SJCRH30 (cell line): ENCODE data around the gene LRRK1. TPM values are rescaled to one million over a fixed set of nuclear protein-coding genes. Genes with fewer than 3 reads are reported as not detected.

Experiments
- DNase-seq, 2 experiments: peaks; one replicate each; pipeline ENCODE4 v3.0.0-alpha.2; 2015 to 2020
- H3K27ac ChIP-seq: fragments of 250-450 bp; sonication (Bioruptor Pico); 2 replicates; pipeline ENCODE4 v1.5.1; 2020; ENCODE audit warnings: mild to moderate bottlenecking, moderate library complexity
- H3K27me3 ChIP-seq: fragments of 250-450 bp; sonication (Bioruptor Pico); 2 replicates; pipeline ENCODE4 v1.5.1; 2020; ENCODE audit warnings: mild to moderate bottlenecking, moderate library complexity
- H3K36me3 ChIP-seq: fragments of 250-450 bp; sonication (Bioruptor Pico); 2 replicates; pipeline ENCODE4 v1.5.1; 2020; ENCODE audit warnings: mild to moderate bottlenecking, moderate library complexity
- H3K4me1 ChIP-seq: fragments of 250-450 bp; sonication (Bioruptor Pico); 2 replicates; pipeline ENCODE4 v1.5.1; 2020; ENCODE audit warnings: mild to moderate bottlenecking, moderate library complexity
- H3K4me3 ChIP-seq: fragments of 250-450 bp; sonication (Bioruptor Pico); 2 replicates; pipeline ENCODE4 v1.5.1; 2020; ENCODE audit warnings: mild to moderate bottlenecking, moderate library complexity
- H3K9me3 ChIP-seq: fragments of 250-450 bp; sonication (Bioruptor Pico); replicated peaks from 2 replicates; pipeline ENCODE4 v1.5.1; 2020; ENCODE audit warnings: mild to moderate bottlenecking, moderate library complexity
- total RNA-seq: library from RNA; depleted of rRNA; stranded (reverse); fragments of >200 nt; shearing (Covaris generic); gene quantifications from 2 replicates; pipeline ENCODE4 v1.2.3, GENCODE V29; 2014

Gene LRRK1
- total RNA-seq, 1 experiment from 2014 or later = 5.8 TPM

GRCh38 chr15:101103598-101103997, 184.4 kb downstream of the LRRK1 start:
- no peaks in the 10 kb centered on the region for H3K36me3 ChIP-seq
- H3K4me3 ChIP-seq = no peak overlapping the region
- peaks cover 29% of the 10 kb centered on the region for H3K4me1 ChIP-seq
- H3K9me3 ChIP-seq = no peaks in the 10 kb centered on the region
- no peak overlapping the region for H3K27ac ChIP-seq
- no peaks in the 10 kb centered on the region for H3K27me3 ChIP-seq
- peak in 1 of 2 experiments; percentile 42 for DNase-seq

- Histone ChIP-seq H3K9me3 (no peaks in the 10 kb centered on the region), H3K27me3 (no peaks in the 10 kb centered on the region), H3K4me3 (no peak overlapping the region), H3K4me1 (peaks cover 29% of the 10 kb centered on the region), H3K27ac (peak overlapping the region; percentile 95), H3K36me3 (no peaks in the 10 kb centered on the region)
- DNase-seq = no peak
Observed at GRCh38 chr15:101104141-101104540, 185.0 kb downstream of the LRRK1 start.

- H3K27ac ChIP-seq = peak overlapping the region; percentile 95
- peak; percentile 79 to 94 for DNase-seq
- peak overlapping the region; percentile 24 for H3K4me3 ChIP-seq
- peaks cover 31% of the 10 kb centered on the region for H3K4me1 ChIP-seq
- no peaks in the 10 kb centered on the region for H3K9me3 ChIP-seq
- H3K36me3 ChIP-seq = no peaks in the 10 kb centered on the region
- H3K27me3 ChIP-seq = no peaks in the 10 kb centered on the region
Observed at GRCh38 chr15:101105059-101105891, 186.1 kb downstream of the LRRK1 start.

GRCh38 chr15:101107101-101107500, 187.9 kb downstream of the LRRK1 start:
- Histone ChIP-seq H3K4me3 (no peak overlapping the region), H3K4me1 (peaks cover 49% of the 10 kb centered on the region), H3K36me3 (no peaks in the 10 kb centered on the region), H3K27me3 (no peaks in the 10 kb centered on the region), H3K27ac (no peak overlapping the region; the same call in 1 of the 2 replicates), H3K9me3 (no peaks in the 10 kb centered on the region)
- DNase-seq = no peak

DNA sequence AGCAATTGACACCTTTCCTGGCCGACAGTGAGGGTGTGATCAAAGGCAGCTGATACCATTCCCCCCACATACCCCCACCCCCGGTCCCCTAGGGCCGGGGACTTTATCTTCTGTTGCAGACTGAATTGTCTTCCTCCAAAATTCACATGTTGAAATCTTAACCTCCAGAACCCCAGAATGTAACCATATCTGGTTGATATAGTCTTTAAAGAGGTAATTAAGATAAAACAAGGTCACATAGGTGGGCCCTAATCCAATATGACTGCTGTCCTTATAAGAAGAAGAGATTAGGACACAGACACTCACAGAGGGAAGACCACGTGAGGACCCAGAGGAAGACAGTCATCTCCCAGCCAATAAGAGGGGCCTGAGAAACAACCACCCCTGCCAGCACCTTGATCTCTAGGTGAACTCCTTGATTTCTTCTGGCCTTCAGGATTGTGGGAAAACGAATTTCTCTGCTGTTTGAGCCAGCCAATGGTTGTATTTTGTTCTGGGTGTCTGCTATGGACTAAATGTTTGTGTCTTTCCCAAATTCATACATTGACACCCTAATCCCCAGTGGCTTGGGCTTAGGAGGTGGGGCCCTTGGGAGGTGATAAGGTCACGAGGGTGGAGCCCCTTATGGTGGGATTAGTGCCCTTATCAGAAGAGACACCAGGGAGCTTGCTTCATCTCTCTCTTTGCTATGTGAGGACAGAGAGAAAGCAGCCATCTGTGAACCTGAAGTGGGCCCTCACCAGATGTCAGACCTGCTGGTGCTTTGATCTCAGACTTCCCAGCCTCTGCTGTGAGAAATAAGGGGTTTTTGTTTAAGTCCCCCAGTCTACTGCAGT, 188.7 kb downstream of the LRRK1 start:
- Histone ChIP-seq H3K4me3 (no peak overlapping the region), H3K4me1 (peaks cover 56% of the 10 kb centered on the region), H3K27ac (no peak overlapping the region), H3K27me3 (no peaks in the 10 kb centered on the region), H3K9me3 (no peaks in the 10 kb centered on the region), H3K36me3 (no peaks in the 10 kb centered on the region)
- no peak for DNase-seq

DNA sequence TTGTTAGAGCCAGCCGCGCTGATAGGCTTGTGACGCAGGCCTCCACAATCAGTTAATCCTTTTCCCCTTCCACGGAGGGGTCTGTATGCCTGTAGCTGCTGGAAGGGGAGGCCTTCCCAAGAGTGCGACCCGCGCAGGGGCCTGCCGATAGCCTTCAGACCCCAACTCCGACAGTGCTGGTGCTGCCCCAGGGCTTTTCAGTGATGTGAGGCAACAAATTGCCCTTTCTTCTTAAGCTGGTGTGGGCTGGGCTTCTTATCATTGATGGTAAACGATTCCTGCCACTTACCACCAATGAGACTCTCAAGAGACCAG, 189.3 kb downstream of the LRRK1 start:
- H3K27me3 ChIP-seq = no peaks in the 10 kb centered on the region
- H3K4me1 ChIP-seq = peaks cover 59% of the 10 kb centered on the region
- no peak overlapping the region for H3K27ac ChIP-seq
- H3K9me3 ChIP-seq = no peaks in the 10 kb centered on the region
- H3K4me3 ChIP-seq = no peak overlapping the region
- no peaks in the 10 kb centered on the region for H3K36me3 ChIP-seq
- no peak for DNase-seq

DNA sequence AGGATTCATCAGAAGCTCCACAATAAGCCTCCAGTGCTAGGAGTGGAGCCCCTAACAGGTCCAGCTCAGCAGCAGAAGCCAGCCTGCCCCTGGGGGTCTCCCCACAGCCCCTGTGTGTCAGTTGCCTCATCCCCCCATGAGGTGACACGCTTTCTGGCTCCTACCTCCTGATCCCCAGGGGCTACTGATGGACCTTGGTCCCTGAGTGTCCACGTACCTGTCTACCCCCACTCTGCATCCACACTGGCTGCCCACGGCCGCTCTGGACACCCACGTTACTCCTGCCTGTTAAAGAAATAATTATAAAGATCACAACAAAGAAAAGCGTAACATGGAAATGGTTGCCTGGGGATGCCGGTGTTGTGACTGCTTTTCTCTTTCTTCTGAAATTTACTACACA, 189.6 kb downstream of the LRRK1 start:
- Histone ChIP-seq H3K36me3 (no peaks in the 10 kb centered on the region), H3K27me3 (no peaks in the 10 kb centered on the region), H3K4me3 (no peak overlapping the region), H3K4me1 (peaks cover 55% of the 10 kb centered on the region), H3K27ac (no peak overlapping the region), H3K9me3 (no peaks in the 10 kb centered on the region)
- no peak for DNase-seq

DNA sequence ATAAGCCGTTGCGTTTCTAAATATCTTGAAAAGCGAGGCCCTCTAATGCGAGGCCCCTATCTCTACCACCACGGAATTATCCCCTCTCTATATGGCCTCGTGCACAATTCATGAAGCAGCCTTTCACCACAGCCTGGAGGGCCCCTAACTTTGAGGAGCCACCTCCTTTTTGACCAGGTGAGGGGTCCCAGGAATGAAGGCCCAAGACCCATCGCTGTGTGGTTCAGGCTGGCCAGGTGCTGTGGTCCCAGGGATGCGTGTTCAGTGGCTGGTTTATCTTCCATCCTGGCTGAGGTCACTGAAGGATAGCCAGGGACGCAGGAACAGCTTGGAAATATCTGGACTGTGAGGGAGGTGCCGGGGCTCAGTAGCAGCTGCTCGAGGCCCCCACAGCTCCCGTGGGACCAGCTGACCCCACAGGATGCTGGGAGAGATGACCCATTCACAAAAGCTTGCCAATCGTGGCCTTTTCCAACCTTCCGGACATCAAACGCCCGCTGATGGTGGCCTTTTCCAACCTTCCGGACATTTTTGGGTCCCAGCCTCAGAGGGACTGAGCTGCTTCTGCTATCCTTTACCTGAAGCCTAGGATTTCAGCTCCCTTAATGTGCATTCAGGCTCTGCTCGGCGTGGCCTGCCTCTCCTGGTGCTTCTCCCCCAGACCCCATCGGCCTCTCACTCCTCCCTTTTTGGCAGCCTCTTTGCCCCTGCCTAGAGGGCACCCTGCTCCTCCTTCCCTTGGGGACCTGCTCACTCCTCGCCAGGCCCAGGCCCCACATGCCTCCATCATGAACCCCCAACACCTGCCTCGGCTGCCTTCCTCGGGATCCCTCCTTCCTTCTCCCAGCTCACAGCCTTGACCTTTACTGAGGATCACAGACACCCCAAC, 191.8 kb downstream of the LRRK1 start:
- peaks cover 45% of the 10 kb centered on the region for H3K4me1 ChIP-seq
- DNase-seq = peak; percentile 88
- no peaks in the 10 kb centered on the region for H3K27me3 ChIP-seq
- no peaks in the 10 kb centered on the region for H3K36me3 ChIP-seq
- no peaks in the 10 kb centered on the region for H3K9me3 ChIP-seq
- H3K27ac ChIP-seq = peak overlapping the region; percentile 65
- no peak overlapping the region for H3K4me3 ChIP-seq

DNA sequence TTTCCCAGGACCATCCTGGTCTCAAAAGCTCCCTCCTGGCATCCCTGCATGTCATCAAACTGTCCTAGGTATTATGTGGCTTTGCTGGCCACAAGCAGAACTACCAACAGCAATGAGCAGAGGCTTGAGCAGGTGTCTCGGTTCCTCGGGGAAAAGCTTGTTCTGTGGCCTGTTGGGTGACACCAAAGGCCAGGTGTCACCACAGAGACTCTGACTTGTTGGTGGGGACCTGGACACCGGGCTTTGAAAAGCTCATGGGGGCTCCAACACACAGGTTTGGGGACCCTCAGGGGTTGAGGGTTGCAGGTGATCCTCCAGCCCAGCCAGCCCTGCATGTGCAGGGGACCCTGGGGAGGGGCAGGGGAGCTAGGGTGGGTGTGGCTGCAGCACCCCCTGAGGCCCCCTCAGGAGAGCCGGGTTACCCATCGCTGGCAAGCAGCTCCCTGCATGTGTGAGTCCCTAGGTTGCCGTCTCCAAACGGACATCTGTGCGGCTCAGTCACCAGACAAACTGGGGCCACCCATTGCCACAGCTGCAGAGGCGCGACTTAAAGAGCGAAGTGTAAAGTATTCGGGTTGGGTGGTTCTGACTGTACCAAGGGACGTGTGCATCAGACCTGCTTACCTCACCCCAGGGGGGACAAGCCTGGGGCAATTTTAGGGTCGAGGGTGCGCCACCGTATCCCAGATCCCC, 192.6 kb downstream of the LRRK1 start:
- peaks cover 48% of the 10 kb centered on the region for H3K4me1 ChIP-seq
- H3K9me3 ChIP-seq = no peaks in the 10 kb centered on the region
- H3K36me3 ChIP-seq = no peaks in the 10 kb centered on the region
- H3K27ac ChIP-seq = peak overlapping the region; percentile 65
- DNase-seq = peak; percentile 71 to 80
- H3K4me3 ChIP-seq = no peak overlapping the region
- H3K27me3 ChIP-seq = no peaks in the 10 kb centered on the region

- Histone ChIP-seq H3K4me3 (no peak overlapping the region), H3K4me1 (peaks cover 49% of the 10 kb centered on the region), H3K36me3 (no peaks in the 10 kb centered on the region), H3K27ac (peak overlapping the region; percentile 65), H3K9me3 (no peaks in the 10 kb centered on the region), H3K27me3 (no peaks in the 10 kb centered on the region)
- peak; percentile 54 to 68 for DNase-seq
Observed at GRCh38 chr15:101112336-101113113, 193.4 kb downstream of the LRRK1 start.

DNA sequence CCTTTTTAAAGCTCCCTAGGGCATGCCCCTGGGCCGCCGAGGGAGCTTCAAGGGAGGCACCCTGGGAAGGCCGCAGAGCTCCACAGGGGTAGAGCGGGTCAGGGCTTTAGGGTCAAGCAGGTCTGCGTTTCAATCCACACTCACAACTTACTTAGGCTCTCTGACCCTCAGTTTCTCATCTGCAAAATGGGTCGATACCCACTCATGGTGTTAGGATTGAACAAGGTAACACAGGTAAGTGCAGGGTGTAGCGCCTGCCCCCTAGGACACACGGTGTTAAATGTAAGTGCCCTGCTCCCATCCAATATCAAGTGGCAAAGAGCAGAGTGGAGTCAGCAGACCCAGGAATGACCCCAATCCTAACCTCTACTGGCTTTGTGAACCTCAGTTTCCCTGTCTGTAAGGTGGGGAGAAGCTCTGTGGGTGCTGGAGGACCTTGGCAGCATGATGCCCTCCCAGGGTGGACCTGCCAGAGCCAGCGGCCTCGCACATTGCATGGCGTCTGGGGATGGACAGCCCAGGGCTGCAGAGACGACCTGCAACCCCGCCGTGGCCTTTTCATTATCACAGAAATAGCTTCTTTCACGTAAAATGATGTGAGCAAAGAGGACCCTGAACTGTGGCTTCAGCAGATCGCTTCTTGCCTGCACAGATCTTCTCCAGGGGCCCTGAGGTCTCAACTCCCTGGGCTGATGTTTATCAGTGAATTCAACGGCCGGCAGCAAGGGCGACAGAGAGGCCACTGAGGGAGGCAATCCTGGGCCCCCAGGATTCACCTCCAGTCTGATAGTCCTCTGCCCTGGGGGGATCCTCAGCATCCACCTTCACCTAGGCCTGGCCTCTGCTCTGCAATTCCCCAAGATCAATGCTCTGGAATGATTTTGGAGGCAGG, 194.2 kb downstream of the LRRK1 start:
- Histone ChIP-seq H3K4me1 (peaks cover 49% of the 10 kb centered on the region), H3K36me3 (no peaks in the 10 kb centered on the region), H3K4me3 (no peak overlapping the region), H3K27me3 (no peaks in the 10 kb centered on the region), H3K9me3 (no peaks in the 10 kb centered on the region), H3K27ac (peak overlapping the region; percentile 65; the same call in 1 of the 2 replicates)
- DNase-seq = no peak

GRCh38 chr15:101114166-101114565, 195.0 kb downstream of the LRRK1 start:
- no peaks in the 10 kb centered on the region for H3K9me3 ChIP-seq
- H3K4me3 ChIP-seq = no peak overlapping the region
- peaks cover 49% of the 10 kb centered on the region for H3K4me1 ChIP-seq
- H3K36me3 ChIP-seq = no peaks in the 10 kb centered on the region
- no peaks in the 10 kb centered on the region for H3K27me3 ChIP-seq
- H3K27ac ChIP-seq = no peak overlapping the region
- DNase-seq = no peak

DNA sequence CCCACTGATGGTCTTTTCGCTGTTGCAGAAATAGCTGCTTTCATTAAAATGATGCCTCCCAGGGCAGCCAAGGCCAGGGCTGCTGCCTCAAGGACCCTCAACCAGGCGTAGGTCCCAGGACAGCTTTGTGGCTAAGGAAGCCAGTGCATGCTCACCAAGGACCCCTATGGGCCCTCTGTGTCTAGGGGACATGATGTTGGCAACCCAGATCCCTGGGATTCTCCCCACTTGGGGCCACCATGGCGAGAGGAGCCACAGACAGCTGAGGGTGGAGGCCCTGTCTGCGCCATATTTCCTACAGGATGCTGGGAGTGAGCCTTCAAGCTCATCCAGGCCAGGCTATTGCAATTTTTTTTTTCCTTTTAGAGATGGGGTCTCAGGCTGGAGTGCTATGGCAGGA, 195.5 kb downstream of the LRRK1 start:
- Histone ChIP-seq H3K27me3 (no peaks in the 10 kb centered on the region), H3K4me3 (no peak overlapping the region), H3K27ac (no peak overlapping the region), H3K36me3 (no peaks in the 10 kb centered on the region), H3K9me3 (no peaks in the 10 kb centered on the region), H3K4me1 (peaks cover 49% of the 10 kb centered on the region)
- DNase-seq = no peak
